RPMI7951 (cell line): ENCODE data around the gene BDKRB1. TPM values are rescaled to one million over a fixed set of nuclear protein-coding genes. Genes with fewer than 3 reads are reported as not detected.

Experiments
- DNase-seq: peaks from one replicate; pipeline ENCODE4 v3.0.0-alpha.2; 2012; ENCODE audit warnings: low read depth
- total RNA-seq: library from RNA; depleted of rRNA; stranded (reverse); fragments of >200 nt; shearing (Covaris generic); gene quantifications from 2 replicates; pipeline ENCODE4 v1.2.3, GENCODE V29; 2014; rRNA removed

BDKRB1 gene
- 7.1 and 9.2 TPM in 2 replicates for total RNA-seq

GRCh38 chr14:96255501-96256366, at the start of gene BDKRB1:
TSS of gene BDKRB1 (plus strand) at chr14:96256210. CDS start at chr14:96263683, 7,473 bp downstream.
- DNase-seq: peak; percentile 63

- no peak for DNase-seq
These were observed 49.5 kb upstream of the BDKRB1 start for GRCh38 chr14:96206461-96206860.

DNA sequence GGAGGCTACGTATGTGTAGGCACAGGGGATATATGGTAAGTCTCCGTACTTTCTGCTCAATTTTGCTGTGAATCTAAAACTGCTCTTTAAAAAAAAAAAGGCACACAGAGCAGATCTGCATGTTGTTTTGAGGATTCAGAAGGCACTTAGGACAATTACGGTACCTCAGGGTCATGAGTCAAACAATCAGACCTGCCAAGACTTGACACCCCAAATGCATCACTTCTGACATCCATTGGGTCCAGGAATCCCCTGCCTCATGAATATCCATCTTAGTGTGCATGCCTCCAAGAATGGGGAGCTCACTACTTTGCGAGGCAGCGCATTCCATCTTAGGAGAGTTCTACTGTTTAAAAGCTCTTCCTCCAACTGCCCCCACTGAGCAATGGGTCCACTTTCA, 48.3 kb upstream of the BDKRB1 start:
- no peak for DNase-seq

DNA sequence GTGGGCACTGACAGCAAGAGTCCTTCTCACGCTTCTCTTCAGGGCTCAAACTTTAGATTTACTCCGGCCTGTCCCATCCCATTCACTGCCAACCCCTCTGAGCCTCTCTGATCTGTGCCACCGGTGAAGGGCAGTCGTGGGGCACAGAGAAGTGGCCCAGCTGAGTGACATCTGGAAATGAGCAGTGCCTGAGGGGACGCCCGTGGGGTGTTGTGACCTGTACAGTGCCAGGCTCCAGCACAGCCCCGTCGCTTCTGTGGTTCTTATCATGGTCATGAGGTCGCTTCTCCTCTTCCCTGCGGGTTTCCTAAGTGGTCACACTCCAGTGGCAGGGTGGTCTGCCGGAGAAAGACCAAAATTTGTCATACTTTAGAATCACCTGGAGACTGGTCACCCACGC, 47.3 kb upstream of the BDKRB1 start:
- no peak for DNase-seq

GRCh38 chr14:96212140-96212539, 43.9 kb upstream of the BDKRB1 start:
- no peak for DNase-seq

DNA sequence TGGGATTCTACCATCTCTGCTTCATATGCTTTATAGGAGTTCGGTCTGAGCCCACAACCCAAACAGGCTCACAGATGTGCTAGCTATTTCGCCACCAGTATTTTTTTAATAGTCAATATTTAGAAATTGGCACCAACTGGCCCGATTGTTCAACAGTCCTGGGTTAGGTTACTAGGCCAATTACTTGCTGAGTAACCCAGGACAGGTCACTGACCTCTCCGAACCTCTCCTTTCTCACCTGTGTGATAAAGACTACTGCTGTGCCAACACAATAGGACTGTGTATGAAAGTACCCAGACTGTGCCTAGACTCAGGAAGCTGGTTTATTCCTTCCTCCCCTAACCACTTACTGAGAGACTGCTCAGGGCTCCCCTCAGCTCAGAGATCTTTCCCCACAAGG, 43.1 kb upstream of the BDKRB1 start:
- no peak for DNase-seq

DNA sequence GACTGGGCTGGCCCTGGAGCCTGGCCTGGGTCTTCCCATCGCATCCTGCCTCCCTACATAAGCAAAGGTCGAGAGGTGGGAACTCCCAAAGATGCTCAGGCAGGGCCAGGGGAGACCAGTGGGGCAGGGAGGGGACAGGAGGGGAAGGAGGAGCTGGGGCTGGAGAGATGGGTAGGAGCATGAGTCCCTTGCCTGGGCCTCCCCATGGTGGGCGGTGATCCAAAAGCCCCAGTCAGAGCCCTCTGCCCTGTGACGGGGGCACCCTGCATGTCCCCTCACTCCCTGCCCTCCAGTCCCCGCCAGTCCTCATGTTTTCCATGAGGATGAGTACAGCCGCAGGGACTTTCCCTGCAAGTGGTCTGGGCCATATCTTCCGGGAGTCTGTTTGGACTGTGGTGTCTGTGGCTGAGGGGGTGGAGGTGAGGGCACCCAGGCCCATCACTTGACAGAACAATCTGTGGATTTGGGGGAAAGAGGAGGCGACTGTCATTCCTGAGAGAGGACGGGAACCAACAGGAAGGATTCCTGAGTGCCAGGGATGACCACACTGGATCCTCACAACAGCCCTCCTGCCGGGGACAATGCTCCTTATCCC, 42.0 kb upstream of the BDKRB1 start:
- peak; percentile 62 for DNase-seq

DNA sequence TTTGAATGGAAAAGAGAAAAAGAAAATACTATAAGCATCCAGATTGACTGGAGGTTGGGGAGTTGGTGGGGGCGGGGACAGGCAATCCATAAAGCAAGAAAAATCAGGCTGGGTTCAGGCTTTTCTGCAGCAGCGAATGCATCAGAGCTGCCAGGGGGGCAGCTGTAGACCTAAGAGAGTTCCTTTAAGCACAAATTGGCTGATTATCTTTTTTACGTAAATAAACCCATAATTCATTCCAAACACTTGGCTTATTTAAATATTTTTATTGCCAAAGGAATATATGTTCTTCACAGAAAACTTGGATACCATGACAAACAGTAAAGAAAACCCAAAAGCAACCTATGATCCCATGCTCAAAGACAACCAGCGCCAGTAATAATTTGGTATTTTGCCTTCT, 41.2 kb upstream of the BDKRB1 start:
- DNase-seq: no peak

DNA sequence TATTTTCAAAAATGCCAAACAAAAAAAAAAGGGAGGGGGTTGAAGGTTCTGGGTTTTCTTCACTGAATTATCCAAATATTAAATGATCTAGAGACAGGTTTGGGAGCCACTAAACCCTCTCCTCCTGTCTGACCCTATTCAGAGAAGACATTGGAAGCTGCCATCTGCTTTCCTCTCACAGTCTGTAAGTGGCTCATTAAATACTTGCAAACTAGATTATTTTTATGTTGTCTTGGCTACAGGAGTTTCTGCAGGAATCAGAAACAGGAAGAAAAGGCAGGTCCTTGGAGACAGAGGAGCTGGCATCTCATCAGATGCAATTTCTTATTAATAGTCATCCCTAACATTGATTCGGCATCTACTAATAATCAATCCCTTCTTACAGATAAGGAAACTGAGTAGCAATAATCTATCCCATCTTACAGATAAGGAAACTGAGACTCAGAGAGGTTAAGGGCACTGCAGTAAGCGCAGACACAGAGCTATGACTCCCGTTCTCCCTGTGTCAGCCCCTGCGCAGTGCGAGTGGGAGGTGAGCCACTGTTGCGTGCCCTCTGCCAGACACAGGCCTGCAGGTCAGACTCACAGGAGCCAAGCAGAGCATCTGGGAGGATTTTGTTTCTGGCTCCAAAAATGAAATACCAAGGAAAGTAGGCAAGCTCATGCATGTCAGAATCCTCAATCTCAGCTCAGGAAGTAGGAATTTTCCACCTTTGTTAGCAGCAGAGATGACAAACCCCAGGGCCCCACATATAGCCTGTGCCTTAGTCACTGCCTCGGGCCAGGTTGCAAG, 40.4 kb upstream of the BDKRB1 start:
- DNase-seq: peak; percentile 52

GRCh38 chr14:96216627-96217026, 39.4 kb upstream of the BDKRB1 start:
- no peak for DNase-seq

DNA sequence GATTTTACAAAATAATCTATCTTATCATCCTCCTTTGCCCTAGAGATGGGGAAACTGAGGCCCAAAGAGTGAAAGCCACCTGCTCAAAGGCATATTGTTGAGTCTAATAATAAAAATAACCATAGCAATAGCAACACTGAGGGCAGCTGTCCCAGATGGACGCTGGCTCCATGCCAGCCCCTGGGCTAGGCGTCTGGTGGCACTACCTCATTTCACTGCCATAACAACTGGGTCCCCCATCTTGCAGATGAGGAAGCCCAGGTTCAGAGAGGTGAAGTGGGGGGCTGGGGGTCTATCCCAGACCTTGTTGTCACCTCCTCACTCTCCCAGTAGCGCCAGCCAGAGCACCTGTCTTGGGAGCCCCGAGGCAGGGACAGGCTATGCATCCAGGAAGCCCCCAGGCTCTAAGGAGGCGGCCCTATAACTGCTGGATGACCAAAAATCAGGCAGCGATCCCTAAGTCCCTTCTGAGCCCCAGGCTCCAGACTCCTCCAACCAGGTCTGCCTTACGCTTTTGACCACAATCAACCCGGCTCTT, 38.6 kb upstream of the BDKRB1 start:
- no peak for DNase-seq

DNA sequence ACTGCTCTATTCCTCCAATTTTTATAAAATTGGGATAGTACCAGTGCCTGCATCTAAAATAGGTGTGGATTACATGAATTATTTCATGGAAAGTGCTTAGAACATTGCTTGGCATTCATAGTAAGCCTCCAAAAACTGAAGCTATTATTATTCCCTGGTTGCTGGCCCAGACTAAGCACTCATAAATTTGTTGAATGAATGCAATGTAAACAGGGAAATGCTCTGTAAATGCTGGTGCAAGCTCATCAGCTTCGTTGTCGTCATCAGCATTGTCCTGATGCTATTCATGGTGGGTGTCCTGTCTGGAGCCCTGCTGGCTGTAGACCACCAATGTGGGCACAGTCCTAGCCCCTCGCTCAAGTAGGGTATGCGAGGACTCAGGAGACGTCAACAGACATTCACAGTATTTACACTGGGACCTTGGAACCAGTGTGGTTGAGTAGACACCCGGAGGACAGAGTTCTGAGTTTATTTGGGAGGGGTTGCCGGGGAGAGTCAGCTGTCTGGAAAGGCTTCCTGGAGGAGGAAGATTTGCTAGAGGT, 34.8 kb upstream of the BDKRB1 start:
- DNase-seq: no peak

GRCh38 chr14:96221841-96222240, 34.2 kb upstream of the BDKRB1 start:
- DNase-seq: no peak

DNA sequence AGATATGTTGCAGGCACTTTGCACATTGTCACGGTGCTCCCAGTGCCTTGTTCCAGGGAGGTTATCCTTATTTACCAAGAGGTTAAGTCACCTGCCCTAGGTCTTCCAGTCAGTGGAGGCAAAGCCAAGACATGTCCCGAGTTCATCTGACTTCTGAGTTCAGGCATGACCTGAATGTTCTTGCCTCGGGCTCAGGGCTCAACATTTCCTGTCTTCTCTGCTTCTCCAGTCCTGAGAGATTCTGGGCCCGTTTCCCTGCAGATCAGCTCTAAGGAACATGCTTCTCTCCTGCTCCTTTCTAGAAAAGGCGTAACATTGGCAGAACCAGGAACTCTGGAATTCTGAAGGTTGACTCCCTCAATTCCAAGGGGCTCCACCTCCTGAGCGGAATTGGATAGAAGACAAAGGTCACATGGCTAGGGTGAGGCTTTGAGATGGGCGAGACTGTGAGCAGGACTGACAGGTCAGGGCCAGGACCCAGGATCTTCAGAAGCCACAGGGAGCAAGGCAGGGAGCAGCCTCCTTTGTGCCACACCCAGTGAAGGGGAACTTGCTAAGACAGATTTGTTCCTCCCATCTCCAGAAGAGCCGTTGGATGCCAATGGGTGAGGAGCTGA, 31.4 kb upstream of the BDKRB1 start:
- DNase-seq: no peak

DNA sequence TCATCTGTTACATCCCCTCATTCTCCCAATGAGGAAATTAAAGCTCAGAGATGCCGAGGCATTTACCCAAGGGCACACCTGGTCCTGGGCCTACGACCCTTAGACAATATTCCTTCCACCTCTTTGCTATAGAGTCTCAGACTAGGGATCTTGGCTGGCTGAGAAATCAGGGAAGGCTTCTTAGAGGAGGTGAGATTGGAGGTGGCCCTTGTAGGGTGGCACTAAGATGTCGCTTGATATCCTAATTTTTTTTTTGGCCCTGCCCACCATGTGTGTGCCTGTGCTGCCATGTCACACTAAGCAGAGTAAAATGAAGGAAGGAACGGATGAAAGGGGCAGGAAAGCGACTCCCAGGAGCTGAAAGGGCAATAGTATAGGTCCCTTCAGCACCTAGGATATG, 30.8 kb upstream of the BDKRB1 start:
- DNase-seq: no peak

DNA sequence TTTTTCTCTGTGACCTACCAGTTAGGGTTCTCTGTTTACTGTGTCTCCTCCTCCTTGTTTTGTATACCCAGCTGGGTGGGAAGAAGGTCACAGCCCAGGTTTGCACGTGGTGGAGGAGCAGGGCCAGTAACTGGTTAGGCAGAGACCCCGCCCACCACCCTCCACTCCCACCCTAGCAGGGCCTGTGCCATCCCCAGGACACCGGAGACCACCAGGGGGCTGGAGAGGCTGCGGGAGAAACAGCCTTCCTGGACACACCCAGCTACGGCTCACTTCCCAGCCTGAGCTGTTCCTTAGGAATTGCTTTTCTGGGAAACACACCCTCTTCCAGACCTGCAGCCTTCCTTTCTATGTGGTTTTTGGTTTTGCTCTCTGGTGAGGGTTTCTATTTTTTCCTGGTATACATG, 30.3 kb upstream of the BDKRB1 start:
- DNase-seq: peak; percentile 83

GRCh38 chr14:96227428-96227827, 28.6 kb upstream of the BDKRB1 start:
- DNase-seq: no peak

GRCh38 chr14:96229315-96229714, 26.7 kb upstream of the BDKRB1 start:
- peak; percentile 50 for DNase-seq

DNA sequence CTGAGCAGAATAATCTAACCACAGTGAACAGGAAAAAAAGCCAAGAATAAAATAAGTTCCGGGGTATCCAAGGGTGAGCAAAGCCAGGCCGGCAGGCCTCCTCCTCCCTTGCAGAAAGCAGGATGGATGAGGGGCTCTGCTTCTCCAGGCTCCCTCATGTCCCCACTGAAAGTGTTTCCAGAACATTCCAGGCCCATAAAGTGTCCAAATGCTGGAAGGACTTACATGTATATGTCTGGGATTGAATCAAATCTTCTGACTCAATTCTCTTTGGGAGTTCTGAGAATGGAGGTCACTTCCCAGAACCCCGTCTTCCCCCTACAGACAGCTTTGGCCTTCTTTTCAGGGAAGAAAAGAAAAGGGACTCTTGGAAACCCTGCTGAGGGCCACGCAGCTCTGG, 25.0 kb upstream of the BDKRB1 start:
- no peak for DNase-seq

DNA sequence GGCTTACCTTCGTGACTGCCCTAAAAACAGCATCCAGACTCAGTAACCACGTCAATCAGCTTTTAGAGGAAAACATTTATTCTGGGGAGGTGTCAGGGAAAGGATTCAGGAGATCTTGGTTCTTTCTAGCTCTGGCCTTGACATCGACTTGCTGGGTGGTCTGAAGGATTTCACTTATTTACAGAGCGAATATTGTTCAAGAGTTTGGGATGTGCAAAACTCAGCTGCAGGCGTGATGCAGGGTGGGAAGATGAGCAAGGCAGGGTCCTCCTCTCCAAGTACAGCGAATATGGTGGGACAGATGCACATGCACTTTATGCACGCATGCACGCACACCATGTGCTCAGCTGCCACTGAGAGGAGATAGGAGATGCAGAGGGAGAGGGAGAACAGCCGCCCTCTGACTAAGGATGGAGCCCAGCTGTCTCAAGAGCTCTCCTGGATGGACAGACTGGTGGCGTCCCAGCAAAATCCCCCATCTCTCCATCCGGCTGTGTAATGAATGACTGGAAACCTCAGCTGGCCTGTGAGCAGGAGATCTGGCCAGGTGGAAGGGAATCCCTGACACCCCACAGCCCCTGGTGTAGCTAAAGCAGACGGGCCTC, 24.4 kb upstream of the BDKRB1 start:
- no peak for DNase-seq

DNA sequence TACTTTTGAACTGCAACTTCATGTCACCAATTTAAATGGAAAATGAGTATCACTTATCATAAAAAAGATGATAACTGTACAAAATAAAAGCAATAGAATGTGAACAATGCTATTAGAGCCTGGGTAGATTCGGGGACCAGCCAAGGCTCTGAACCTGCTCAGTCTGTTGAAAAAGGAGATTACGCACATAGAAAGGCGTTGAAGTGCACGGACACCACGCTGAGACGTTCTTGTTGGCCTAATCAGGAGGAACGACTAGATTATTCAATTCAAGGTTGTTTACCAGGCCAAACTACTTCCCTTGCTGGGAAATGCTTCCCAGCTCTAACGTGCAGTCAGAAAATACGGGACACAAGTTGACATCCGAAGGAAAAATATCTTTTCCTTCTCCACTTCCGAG, 23.5 kb upstream of the BDKRB1 start:
- DNase-seq: no peak
